ENCODE data around the gene SLC7A1.

DNA sequence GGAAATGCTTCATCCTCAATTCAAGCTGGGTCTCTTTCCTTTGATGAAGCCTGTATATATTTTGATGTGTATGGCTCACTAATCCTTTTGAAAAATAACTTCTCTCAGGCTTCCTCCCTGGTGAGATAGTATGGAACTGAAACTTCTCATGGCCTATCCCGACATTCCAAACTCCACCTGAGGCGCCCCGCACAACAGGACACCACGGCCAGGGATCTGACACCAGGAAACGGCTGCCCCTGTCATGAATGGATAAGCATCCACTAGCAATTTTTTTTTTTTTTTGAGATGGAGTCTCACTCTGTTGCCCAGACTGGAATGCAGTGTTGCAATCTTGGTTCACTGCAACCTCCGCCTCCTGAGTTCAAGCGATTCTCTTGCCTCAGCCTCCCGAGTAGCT, 16.4 kb downstream of the SLC7A1 start:
- TF ChIP-seq HDAC2 (IDR thresholded peaks at IDR 0.05) (no peak), CBX2 (IDR thresholded peaks at IDR 0.05; ENCODE audit: borderline replicate concordance, low read depth) (no peak), POLR2A (IDR thresholded peaks at IDR 0.05; ENCODE audit: low read length) (no peak), CHD4 (IDR thresholded peaks at IDR 0.05; ENCODE audit: borderline replicate concordance) (no peak), ESRRA (IDR thresholded peaks at IDR 0.05; ENCODE audit: borderline replicate concordance, low read length) (no peak)
- TF ChIP-seq, protein P1, sequence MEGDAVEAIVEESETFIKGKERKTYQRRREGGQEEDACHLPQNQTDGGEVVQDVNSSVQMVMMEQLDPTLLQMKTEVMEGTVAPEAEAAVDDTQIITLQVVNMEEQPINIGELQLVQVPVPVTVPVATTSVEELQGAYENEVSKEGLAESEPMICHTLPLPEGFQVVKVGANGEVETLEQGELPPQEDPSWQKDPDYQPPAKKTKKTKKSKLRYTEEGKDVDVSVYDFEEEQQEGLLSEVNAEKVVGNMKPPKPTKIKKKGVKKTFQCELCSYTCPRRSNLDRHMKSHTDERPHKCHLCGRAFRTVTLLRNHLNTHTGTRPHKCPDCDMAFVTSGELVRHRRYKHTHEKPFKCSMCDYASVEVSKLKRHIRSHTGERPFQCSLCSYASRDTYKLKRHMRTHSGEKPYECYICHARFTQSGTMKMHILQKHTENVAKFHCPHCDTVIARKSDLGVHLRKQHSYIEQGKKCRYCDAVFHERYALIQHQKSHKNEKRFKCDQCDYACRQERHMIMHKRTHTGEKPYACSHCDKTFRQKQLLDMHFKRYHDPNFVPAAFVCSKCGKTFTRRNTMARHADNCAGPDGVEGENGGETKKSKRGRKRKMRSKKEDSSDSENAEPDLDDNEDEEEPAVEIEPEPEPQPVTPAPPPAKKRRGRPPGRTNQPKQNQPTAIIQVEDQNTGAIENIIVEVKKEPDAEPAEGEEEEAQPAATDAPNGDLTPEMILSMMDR (IDR thresholded peaks at IDR 0.05) = no peak
- TF ChIP-seq, protein P2, sequence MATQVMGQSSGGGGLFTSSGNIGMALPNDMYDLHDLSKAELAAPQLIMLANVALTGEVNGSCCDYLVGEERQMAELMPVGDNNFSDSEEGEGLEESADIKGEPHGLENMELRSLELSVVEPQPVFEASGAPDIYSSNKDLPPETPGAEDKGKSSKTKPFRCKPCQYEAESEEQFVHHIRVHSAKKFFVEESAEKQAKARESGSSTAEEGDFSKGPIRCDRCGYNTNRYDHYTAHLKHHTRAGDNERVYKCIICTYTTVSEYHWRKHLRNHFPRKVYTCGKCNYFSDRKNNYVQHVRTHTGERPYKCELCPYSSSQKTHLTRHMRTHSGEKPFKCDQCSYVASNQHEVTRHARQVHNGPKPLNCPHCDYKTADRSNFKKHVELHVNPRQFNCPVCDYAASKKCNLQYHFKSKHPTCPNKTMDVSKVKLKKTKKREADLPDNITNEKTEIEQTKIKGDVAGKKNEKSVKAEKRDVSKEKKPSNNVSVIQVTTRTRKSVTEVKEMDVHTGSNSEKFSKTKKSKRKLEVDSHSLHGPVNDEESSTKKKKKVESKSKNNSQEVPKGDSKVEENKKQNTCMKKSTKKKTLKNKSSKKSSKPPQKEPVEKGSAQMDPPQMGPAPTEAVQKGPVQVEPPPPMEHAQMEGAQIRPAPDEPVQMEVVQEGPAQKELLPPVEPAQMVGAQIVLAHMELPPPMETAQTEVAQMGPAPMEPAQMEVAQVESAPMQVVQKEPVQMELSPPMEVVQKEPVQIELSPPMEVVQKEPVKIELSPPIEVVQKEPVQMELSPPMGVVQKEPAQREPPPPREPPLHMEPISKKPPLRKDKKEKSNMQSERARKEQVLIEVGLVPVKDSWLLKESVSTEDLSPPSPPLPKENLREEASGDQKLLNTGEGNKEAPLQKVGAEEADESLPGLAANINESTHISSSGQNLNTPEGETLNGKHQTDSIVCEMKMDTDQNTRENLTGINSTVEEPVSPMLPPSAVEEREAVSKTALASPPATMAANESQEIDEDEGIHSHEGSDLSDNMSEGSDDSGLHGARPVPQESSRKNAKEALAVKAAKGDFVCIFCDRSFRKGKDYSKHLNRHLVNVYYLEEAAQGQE (IDR thresholded peaks at IDR 0.05) = no peak

Measured in A549 (cell line).